HCT116 (cell line): ENCODE results near the gene CERS6. TPM values are rescaled to one million over a fixed set of nuclear protein-coding genes. Genes with fewer than 3 reads are reported as not detected.

Source experiments
- ATAC-seq: fragments of 200-7000 bp; cut with Tn5 transposase; 2 replicates; pipeline ENCODE4 v1.9.1; 2020; ENCODE audit warnings: mild to moderate bottlenecking, moderate library complexity
- BruUV-seq: library from RNA; stranded (reverse); fragments of 400-500 nt; replicated peaks from 2 replicates; lab custom pipeline; 2021; lab: Mats Ljungman, UMichigan
- CTCF ChIA-PET: fragments of 300-600 bp; sonication (Branson Sonifier 250); formaldehyde crosslinking; loops from one replicate; lab custom pipeline; 2021; ENCODE audit warnings: antibody characterized with exemption; lab: Charles Lee
- POLR2A ChIA-PET: fragments of 300-600, 350-600 bp; sonication (Branson Sonifier 250); formaldehyde crosslinking; loops from one replicate; lab custom pipeline; 2021; ENCODE audit warnings: antibody characterized with exemption; lab: Charles Lee
- RAD21 ChIA-PET, 2 experiments: fragments of 300-600 bp; sonication (Branson Sonifier 250); formaldehyde crosslinking; loops; one replicate each; lab custom pipeline; 2023; ENCODE audit warnings: low total read pairs in 2 of 2; ENCODE audit not compliant: uncharacterized antibody in 2 of 2, unreplicated experiment in 2 of 2, low non-redundant PET in 1 of 2; lab: Charles Lee
- DNase-seq: peaks from one replicate; pipeline ENCODE4 v3.0.0-alpha.2; 2010; ENCODE audit warnings: low read depth, low spot score
- H2AFZ ChIP-seq: fragments of 200-600 bp; shearing (Covaris generic), sonication (generic); 2 replicates; pipeline ENCODE4 v1.6.1; 2017; ENCODE audit warnings: low read depth, mixed run types, mixed read lengths, antibody characterized with exemption, low read length; ENCODE audit not compliant: poor library complexity, severe bottlenecking
- H3K27ac ChIP-seq: 2 replicates; pipeline ENCODE4 v1.5.1; 2012; ENCODE audit warnings: low read depth, low read length
- H3K27me3 ChIP-seq: fragments of 200-600 bp; sonication (generic); 2 replicates; pipeline ENCODE4 v1.6.1; 2016; ENCODE audit warnings: mixed run types, low read length, mixed read lengths; ENCODE audit not compliant: insufficient read depth
- H3K36me3 ChIP-seq, 2 experiments: fragments of 200-500 bp in 1 of 2; fragments of 200-600 bp in 1 of 2; sonication (Bioruptor generic) in 1 of 2; sonication (generic) in 1 of 2; 2 replicates each; pipeline versions ENCODE4 v1.5.1 to v1.6.1; 2014 to 2016; ENCODE audit warnings: low read length in 2 of 2, inconsistent platforms in 1 of 2, mixed read lengths in 1 of 2, mixed run types in 1 of 2; ENCODE audit not compliant: insufficient read depth in 2 of 2, control insufficient read depth in 1 of 2
- H3K4me1 ChIP-seq, 2 experiments: fragments of 200-600 bp in 1 of 2; sonication (generic) in 1 of 2; 2 replicates each; pipeline versions ENCODE4 v1.5.1 to v1.6.1; 2012 to 2017; ENCODE audit warnings: low read length in 2 of 2, inconsistent platforms in 1 of 2, mild to moderate bottlenecking in 1 of 2, mixed read lengths in 1 of 2, mixed run types in 1 of 2, moderate library complexity in 1 of 2; ENCODE audit not compliant: insufficient read depth in 2 of 2, control insufficient read depth in 1 of 2
- H3K4me2 ChIP-seq: fragments of 200-600 bp; sonication (generic); 2 replicates; pipeline ENCODE4 v1.6.1; 2017; ENCODE audit warnings: mixed run types, low read length, mixed read lengths
- H3K4me3 ChIP-seq, 2 experiments: fragments of 200-600 bp in 1 of 2; sonication (generic) in 1 of 2; replicated peaks in 1 of 2; 2 replicates each; pipeline ENCODE4 v1.5.1; 2011 to 2016; ENCODE audit warnings: low read length in 2 of 2, control low read depth in 1 of 2, low read depth in 1 of 2, mild to moderate bottlenecking in 1 of 2, mixed read lengths in 1 of 2, mixed run types in 1 of 2
- H3K79me2 ChIP-seq: fragments of 200-600 bp; sonication (generic); 2 replicates; pipeline ENCODE4 v1.6.1; 2017; ENCODE audit warnings: mild to moderate bottlenecking, mixed run types, low read length, moderate library complexity, mixed read lengths; ENCODE audit not compliant: insufficient read depth
- H3K9ac ChIP-seq: fragments of 200-600 bp; sonication (generic); 2 replicates; pipeline ENCODE4 v1.6.1; 2016; ENCODE audit warnings: low read length, mixed read lengths
- H3K9me2 ChIP-seq: fragments of 200-600 bp; sonication (generic), shearing (Covaris generic); 2 replicates; pipeline ENCODE4 v1.6.1; 2017; ENCODE audit warnings: mixed run types, mild to moderate bottlenecking, moderate library complexity; ENCODE audit not compliant: insufficient read depth
- H3K9me3 ChIP-seq, 2 experiments: fragments of 200-500 bp in 1 of 2; fragments of 200-600 bp in 1 of 2; sonication (Bioruptor generic) in 1 of 2; sonication (generic) in 1 of 2; 2 replicates each; pipeline ENCODE4 v1.6.1; 2014 to 2017; ENCODE audit warnings: low read length in 2 of 2, mixed read lengths in 2 of 2, inconsistent platforms in 1 of 2, low read depth in 1 of 2, mild to moderate bottlenecking in 1 of 2, mixed run types in 1 of 2, moderate library complexity in 1 of 2; ENCODE audit not compliant: control insufficient read depth in 1 of 2, insufficient read depth in 1 of 2
- H4K20me1 ChIP-seq: fragments of 200-600 bp; sonication (generic), shearing (Covaris generic); 2 replicates; pipeline ENCODE4 v1.6.1; 2017; ENCODE audit warnings: mixed run types, mild to moderate bottlenecking, moderate library complexity; ENCODE audit not compliant: insufficient read depth
- CTCF ChIP-seq, 3 experiments: fragments of 200-600 bp in 1 of 3; sonication (generic) in 1 of 3; IDR thresholded peaks in 2 of 3; conservative IDR thresholded peaks in 1 of 3; 2 replicates each; pipeline ENCODE4 v1.5.1; 2012 to 2017; ENCODE audit warnings: low read depth in 2 of 3, low read length in 2 of 3, antibody characterized with exemption in 1 of 3, borderline replicate concordance in 1 of 3, control low read depth in 1 of 3, mild to moderate bottlenecking in 1 of 3, mixed read lengths in 1 of 3, mixed run types in 1 of 3, moderate library complexity in 1 of 3; ENCODE audit not compliant: insufficient read depth in 1 of 3
- EGR1 ChIP-seq: IDR thresholded peaks from 2 replicates; pipeline ENCODE4 v1.6.1; 2012; ENCODE audit warnings: low read depth
- ELF1 ChIP-seq: IDR thresholded peaks from 2 replicates; pipeline ENCODE4 v1.6.1; 2012; ENCODE audit warnings: low read depth, borderline replicate concordance
- EZH2 ChIP-seq: fragments of 200-600 bp; sonication (generic); IDR thresholded peaks from 2 replicates; pipeline ENCODE4 v1.6.1; 2017; ENCODE audit warnings: antibody characterized with exemption, mixed run types
- EZH2phosphoT487 ChIP-seq: fragments of 200-600 bp; IDR thresholded peaks from 2 replicates; pipeline ENCODE4 v1.6.1; 2018; ENCODE audit warnings: antibody characterized with exemption, borderline replicate concordance
- FOSL1 ChIP-seq: IDR thresholded peaks from 2 replicates; pipeline ENCODE4 v1.6.1; 2012; ENCODE audit warnings: low read depth
- JUND ChIP-seq: IDR thresholded peaks from 2 replicates; pipeline ENCODE4 v1.6.1; 2012
- POLR2A ChIP-seq: IDR thresholded peaks from 2 replicates; pipeline ENCODE4 v1.7.0; 2011; ENCODE audit warnings: borderline replicate concordance; ENCODE audit not compliant: insufficient read depth, insufficient read length; ENCODE audit errors: extremely low read depth
- POLR2AphosphoS5 ChIP-seq: IDR thresholded peaks from 2 replicates; pipeline ENCODE4 v1.6.1; 2011; ENCODE audit warnings: mild to moderate bottlenecking, low read depth, low read length, moderate library complexity
- RAD21 ChIP-seq: IDR thresholded peaks from 2 replicates; pipeline ENCODE4 v1.6.1; 2012; ENCODE audit warnings: low read depth, mild to moderate bottlenecking
- SIN3A ChIP-seq: IDR thresholded peaks from 2 replicates; pipeline ENCODE4 v1.6.1; 2012; ENCODE audit warnings: low read depth
- SP1 ChIP-seq: IDR thresholded peaks from 2 replicates; pipeline ENCODE4 v1.6.1; 2012; ENCODE audit warnings: low read depth
- TCF7L2 ChIP-seq: IDR thresholded peaks from 2 replicates; pipeline ENCODE4 v1.7.0; 2011; ENCODE audit warnings: borderline replicate concordance, inconsistent platforms; ENCODE audit not compliant: insufficient read depth, insufficient read length; ENCODE audit errors: extremely low read depth
- YY1 ChIP-seq: IDR thresholded peaks from 2 replicates; pipeline ENCODE4 v1.6.1; 2011; ENCODE audit warnings: low read length, low read depth, moderate library complexity, mild to moderate bottlenecking; ENCODE audit not compliant: insufficient replicate concordance; ENCODE audit errors: extremely low read depth
- ZBTB33 ChIP-seq: IDR thresholded peaks from 2 replicates; pipeline ENCODE4 v1.6.1; 2011; ENCODE audit warnings: mild to moderate bottlenecking, low read length, moderate library complexity; ENCODE audit not compliant: insufficient replicate concordance; ENCODE audit errors: extremely low read depth
- ZFX ChIP-seq: fragments of 450-650 bp; IDR thresholded peaks from 2 replicates; pipeline ENCODE4 v1.6.1; 2017
- ZNF274 ChIP-seq: fragments of 200-500 bp; sonication (Bioruptor generic); IDR thresholded peaks from 2 replicates; pipeline ENCODE4 v1.6.1; 2014; ENCODE audit warnings: mild to moderate bottlenecking, low read depth, low read length, inconsistent platforms
- intact Hi-C: fragments of 100-400 bp; cut with micrococcal nuclease; formaldehyde crosslinking; loops from 2 replicates; pipeline ENCODE4 v1.10.0; 2022
- total RNA-seq: library from RNA; stranded (reverse); gene quantifications from one replicate; pipeline ENCODE4 v1.2.1, GENCODE V29; 2021; ENCODE audit not compliant: unreplicated experiment
- TF ChIP-seq, protein P1 (sequence below): IDR thresholded peaks from 2 replicates; pipeline ENCODE4 v1.6.1; 2012
- TF ChIP-seq, protein P2 (sequence below): IDR thresholded peaks from 2 replicates; pipeline ENCODE4 v1.6.1; 2012; ENCODE audit warnings: low read depth

CERS6 gene
- total RNA-seq, 1 experiment from 2014 or later, result 37.0 TPM

DNA sequence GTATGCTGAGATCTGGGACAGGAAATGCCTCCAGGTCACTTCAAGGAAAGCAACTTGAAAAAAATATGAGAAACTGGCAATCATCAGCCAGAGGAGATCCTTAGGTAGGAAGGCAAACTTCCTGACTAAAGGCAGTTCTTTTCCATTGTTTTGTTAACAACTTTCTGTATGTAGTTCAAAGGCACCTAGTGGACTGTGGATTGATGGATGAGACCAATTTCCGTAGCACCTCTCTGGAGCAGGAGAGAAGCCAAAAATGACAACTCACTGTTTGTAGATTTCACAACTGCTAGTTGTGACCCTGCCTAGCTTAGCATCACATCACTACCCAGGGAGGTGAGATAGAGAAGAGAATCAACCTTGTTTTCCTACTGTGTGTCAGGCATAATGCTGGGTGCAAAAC is 324.6 kb downstream of the CERS6 start:
- no peaks in the 10 kb centered on the region for H3K36me3 ChIP-seq
- no peaks in the 10 kb centered on the region for H3K27me3 ChIP-seq
- RAD21 ChIA-PET, result no interaction called here
- H3K79me2 ChIP-seq, result no peaks in the 10 kb centered on the region
- H2AFZ ChIP-seq, result no peak overlapping the region
- no peak overlapping the region for H3K27ac ChIP-seq
- POLR2A ChIA-PET, result no interaction called here
- no peak for ATAC-seq
- no peaks in the 10 kb centered on the region for H3K9me3 ChIP-seq
- no peaks in the 10 kb centered on the region for H3K9me2 ChIP-seq
- TF ChIP-seq ELF1 (no peak), POLR2AphosphoS5 (no peak), ZNF274 (no peak), SP1 (no peak), YY1 (no peak), CTCF (IDR thresholded peaks at IDR 0.05 in 2 of 3, conservative IDR thresholded peaks at IDR 0.05 in 1 of 3; ENCODE audit: borderline replicate concordance in 1 of 3, insufficient read depth in 1 of 3, low read depth in 2 of 3, low read length in 2 of 3) (no peak), ZFX (no peak), ZBTB33 (no peak), FOSL1 (no peak), TCF7L2 (no peak), EGR1 (no peak), JUND (no peak), EZH2 (no peak), SIN3A (no peak), RAD21 (no peak), EZH2phosphoT487 (no peak), POLR2A (no peak)
- TF ChIP-seq, protein P1, sequence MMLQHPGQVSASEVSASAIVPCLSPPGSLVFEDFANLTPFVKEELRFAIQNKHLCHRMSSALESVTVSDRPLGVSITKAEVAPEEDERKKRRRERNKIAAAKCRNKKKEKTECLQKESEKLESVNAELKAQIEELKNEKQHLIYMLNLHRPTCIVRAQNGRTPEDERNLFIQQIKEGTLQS, result no peak
- TF ChIP-seq, protein P2, sequence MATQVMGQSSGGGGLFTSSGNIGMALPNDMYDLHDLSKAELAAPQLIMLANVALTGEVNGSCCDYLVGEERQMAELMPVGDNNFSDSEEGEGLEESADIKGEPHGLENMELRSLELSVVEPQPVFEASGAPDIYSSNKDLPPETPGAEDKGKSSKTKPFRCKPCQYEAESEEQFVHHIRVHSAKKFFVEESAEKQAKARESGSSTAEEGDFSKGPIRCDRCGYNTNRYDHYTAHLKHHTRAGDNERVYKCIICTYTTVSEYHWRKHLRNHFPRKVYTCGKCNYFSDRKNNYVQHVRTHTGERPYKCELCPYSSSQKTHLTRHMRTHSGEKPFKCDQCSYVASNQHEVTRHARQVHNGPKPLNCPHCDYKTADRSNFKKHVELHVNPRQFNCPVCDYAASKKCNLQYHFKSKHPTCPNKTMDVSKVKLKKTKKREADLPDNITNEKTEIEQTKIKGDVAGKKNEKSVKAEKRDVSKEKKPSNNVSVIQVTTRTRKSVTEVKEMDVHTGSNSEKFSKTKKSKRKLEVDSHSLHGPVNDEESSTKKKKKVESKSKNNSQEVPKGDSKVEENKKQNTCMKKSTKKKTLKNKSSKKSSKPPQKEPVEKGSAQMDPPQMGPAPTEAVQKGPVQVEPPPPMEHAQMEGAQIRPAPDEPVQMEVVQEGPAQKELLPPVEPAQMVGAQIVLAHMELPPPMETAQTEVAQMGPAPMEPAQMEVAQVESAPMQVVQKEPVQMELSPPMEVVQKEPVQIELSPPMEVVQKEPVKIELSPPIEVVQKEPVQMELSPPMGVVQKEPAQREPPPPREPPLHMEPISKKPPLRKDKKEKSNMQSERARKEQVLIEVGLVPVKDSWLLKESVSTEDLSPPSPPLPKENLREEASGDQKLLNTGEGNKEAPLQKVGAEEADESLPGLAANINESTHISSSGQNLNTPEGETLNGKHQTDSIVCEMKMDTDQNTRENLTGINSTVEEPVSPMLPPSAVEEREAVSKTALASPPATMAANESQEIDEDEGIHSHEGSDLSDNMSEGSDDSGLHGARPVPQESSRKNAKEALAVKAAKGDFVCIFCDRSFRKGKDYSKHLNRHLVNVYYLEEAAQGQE, result no peak
- no peaks in the 10 kb centered on the region for H4K20me1 ChIP-seq
- H3K4me2 ChIP-seq, result no peak overlapping the region
- H3K9ac ChIP-seq, result no peak overlapping the region
- intact Hi-C loops, result no loop called here
- no peak for DNase-seq
- CTCF ChIA-PET, result no interaction called here
- H3K4me3 ChIP-seq, result no peak overlapping the region
- H3K4me1 ChIP-seq, result no peaks in the 10 kb centered on the region
- no TSS peak for BruUV-seq
